OCI-LY3 (cell line): ENCODE results near the gene FNDC5.

Experiments used
- CTCF ChIP-seq: fragments of 200-600, 300-600 bp; sonication (generic); IDR thresholded peaks from 2 replicates; pipeline ENCODE4 v1.5.1; 2014; ENCODE audit warnings: antibody characterized with exemption, low read length, low read depth
- EZH2phosphoT487 ChIP-seq: fragments of 200-600 bp; shearing (Covaris generic); IDR thresholded peaks from 2 replicates; pipeline ENCODE4 v1.6.1; 2018; ENCODE audit warnings: antibody characterized with exemption, mixed run types, low read depth

GRCh38 chr1:32896451-32896850 lies 25.7 kb upstream of the FNDC5 start:
- TF ChIP-seq EZH2phosphoT487 (no peak), CTCF (no peak)
